Brain pericyte (primary cell): Measurements from ENCODE around the gene BIRC3.

Experiments
- DNase-seq: peaks from one replicate; pipeline ENCODE4 v3.0.0-alpha.2; 2012; ENCODE audit warnings: low read depth, low spot score

Gene BIRC3

DNA sequence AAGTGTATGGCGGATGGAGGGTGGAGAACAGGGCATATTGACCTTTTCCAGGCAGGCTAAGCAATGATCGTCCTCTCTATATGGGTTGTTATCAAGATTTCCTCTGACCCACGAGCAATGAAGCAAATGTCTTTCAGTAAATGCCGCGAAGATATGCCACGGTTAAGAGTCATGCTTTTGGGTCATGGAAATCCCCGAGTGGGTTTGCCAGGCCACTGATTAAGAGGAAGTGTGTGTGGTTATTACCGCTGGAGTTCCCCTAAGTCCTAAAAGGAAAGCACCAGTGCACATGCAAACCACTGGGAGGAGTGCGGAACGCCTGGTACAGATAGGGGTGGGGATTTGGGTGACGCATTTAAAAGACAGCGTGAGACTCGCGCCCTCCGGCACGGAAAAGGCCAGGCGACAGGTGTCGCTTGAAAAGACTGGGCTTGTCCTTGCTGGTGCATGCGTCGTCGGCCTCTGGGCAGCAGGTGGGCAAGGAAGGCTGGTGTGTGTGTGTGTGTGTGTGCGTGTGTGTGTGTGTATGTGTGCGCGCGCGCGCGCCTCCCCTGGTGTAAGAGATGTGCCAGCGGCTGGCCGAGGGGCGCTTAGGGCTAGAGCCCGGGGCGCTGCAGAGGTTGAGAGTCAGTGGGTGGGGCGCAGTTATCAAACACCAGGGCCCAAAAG, at the start of gene BIRC3:
BIRC3 (plus strand) TSS at position 386 of the 669 bp plus-strand sequence. CDS start 7,026 bp downstream, outside the sequence.
- peak; percentile 62 for DNase-seq

DNA sequence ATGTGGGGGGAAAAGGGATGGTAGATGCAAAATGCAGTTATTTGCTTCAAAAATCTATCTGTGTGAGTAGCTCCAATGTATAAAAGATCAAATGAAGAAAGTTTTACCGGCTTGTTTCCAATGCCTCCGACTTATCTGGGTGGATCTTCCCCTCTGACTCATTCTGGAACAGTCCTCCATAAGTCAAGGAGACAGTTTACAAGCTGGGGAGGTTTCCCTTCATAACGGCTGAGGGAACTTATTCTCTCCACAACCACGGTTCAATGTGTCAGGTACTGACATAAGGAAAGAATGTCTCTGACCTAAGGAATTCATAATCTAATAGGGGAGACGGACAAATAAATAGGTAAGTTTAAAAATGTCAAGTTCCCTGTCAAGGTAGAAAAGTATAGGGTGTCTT, 49.7 kb upstream of the BIRC3 start:
- no peak for DNase-seq

DNA sequence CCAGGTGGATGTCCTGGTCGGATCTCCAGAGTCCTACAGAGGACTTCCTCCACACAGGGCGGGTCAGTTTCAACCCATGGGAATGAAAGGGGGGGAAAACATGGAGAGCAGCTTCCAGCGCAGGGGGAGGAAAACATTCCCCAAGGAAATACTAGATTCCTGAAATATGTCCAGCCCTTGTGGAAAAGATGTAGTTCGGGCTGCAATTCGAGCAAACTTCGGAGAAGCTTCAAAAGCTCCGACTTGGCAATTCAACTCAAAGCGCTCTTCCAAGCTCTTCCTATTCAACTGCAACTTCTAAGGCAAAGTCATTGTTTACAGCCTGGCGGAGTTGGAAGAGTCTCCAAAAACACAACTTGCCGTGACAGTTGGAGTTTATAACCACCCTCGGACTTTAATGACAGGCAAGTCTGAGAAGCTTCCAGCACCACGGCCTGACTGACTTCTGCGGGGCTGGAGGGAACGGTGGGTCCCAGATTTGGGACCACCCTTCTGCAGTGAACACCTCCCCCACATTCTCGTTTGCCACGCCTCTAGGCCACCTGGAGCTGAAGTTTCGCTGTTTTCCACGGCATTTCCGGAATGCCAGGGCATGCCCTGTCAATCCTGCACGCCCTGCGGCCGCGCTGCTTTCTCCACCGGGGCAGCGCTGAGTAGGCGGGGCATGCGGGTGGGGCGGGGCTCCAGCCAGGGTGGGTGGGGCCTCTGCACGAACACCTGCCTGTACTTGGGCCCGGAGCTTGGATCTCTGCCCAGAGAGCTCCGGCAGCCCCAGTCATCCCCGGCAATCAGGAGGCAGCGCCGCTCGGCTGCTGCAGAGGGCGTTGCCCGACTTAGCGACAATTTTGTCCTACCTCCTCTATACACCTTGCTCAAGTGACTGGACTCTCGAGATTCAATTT, 49.0 kb upstream of the BIRC3 start:
- no peak for DNase-seq

DNA sequence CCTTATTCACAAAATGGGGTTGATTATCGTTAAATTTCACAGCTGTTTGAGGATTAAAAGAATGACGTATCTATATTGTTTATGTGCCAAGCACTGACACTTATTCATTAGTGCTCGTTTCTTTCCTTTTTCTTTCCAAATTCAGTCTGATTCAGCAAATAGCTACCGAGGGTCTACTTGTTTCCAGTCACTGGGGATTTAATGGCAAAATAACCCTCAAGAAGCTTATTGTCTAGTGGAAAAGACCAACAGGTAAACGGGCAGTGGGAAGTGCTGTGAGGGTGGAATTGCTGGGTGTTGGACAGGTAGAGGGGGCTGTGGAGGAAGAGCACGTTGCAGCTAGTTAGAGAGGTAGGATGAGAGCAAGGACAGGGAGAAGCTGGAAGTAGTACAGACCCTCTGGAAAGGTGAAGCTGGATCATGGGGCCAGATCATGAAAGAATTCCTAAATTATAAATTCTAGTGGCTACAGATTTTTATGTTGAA, 48.3 kb upstream of the BIRC3 start:
- DNase-seq, result no peak

DNA sequence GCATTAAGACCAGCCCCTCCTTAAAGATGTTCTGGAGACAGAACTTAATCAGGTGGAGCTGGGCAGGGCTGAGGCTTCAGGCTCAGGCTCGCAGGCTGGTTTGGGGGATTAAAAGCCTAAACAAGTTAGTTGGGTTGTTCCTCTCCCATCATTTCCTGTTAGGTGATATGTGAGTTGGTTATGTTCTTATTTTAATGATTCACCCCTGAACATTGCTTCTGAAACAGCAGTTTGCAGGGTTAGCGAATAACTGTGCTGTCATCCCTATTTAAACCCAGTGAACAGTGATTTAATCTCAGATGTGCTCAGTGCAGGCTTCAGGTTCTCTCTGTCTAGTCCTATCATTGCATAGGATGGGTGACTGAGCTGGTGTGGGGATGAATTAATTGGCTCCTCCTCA, 47.4 kb upstream of the BIRC3 start:
- DNase-seq, result no peak

DNA sequence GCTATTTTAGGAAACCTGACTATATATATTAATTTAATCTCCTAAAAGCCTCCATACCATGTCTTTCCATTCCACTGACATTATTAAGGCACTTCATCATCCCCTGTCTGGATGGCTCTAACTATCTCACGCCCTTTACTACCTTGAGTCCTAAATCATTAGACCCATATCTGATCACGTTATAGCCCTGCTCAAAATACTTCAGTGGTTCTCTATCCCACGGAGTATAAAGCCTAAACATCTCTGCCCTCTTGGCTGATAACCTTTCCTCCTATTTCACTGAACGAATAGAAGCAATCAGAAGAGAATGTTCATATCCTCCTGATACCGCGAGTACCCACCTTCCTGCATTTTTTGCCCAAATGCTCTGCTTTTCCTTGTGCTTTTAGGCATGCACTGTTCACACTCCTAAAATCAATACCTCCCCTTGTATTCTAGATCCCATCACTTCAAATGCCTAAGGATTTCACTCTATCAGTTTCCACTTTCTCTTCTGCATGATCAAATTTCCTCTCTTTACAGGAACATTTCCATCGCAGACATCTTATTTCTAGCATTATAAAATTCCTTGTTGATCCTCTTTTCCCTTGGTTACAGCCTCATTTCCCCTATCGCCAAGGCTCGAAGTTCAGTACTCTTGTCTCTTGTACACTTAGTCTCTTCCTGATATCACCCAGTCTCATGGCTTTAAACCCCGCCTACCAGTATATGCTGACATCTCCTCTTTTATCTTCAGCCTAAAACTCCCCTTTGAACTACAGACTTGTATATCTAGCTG, 45.0 kb upstream of the BIRC3 start:
- DNase-seq, result no peak

DNA sequence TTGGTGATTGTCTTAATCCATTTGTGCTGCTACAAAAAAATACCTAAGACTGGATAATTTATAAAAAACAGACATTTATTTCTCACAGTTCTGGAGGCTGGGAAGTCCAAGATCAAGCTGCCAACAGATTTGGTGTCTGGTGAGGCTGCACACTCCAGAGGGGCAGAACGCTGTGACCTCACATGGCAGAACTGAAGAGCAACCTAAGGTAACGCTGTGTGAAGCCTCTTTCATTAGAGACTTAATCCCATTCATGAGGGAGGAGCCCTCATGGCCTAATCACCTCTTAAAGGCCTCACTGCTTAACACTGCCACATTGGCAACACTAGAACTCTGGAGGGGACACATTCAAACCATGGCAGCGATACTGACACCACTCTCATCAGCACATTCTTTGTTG, 42.7 kb upstream of the BIRC3 start:
- no peak for DNase-seq

DNA sequence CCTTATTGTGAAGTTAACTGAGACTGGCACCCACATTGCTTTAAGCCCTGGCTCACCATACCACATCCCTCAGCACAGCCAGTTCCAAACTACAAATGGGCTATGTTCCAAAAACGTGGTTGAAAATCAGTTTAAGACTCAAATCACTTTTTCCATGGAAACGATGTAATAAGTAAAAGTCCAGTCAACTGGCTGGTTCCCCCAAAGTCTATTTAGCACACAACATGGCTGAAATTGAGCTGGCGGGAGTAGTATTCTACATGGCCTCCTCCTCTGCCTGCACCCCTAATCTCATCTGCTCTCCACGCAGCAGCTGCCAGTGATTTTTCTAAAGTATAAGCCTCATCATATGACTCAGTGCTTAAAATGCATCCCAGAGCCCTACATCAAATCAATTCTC, 40.9 kb upstream of the BIRC3 start:
- DNase-seq, result no peak

DNA sequence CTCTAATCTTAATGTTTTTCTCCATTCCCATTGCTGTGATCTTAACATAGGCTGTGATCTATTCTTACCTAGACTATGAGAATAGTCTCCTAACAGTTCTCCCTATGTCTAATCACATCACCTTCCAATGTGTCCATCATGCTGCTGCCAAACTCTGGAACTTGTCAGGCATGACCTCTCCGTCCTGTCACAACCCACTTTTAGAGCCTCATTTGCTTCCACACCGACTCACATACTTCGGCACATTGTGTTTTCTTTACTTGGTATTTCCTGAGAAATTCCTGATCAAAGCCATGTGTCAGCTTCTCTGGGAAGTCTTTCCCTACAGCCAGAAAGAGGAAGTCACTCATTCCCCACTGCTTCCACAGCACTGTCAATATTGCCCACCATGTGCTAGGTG, 40.5 kb upstream of the BIRC3 start:
- DNase-seq, result no peak

DNA sequence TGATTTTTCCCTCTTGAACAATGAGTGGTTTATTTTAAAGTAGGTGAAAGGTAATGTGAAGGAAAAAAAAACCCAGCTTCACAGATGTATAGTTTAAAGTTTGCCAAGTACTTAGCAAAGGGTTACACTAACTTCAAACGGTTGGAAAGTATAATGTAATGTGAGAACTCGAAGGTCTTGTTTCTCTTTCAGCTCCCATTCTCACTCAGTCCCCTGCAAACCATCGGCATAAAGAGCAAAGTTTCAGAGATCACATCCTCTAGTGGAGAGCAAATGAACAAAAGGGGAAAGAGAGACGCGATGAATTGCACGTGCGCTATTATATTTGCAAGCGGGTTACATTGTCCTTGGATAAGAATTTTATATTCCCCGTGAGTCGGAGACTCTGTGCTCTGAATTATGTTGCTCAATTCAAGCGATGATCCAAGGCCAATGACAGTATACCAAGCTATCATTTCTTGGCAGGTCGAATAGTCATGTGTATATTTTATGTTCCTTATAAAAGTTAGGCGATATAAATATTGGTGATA, 37.6 kb upstream of the BIRC3 start:
- peak; percentile 53 for DNase-seq

DNA sequence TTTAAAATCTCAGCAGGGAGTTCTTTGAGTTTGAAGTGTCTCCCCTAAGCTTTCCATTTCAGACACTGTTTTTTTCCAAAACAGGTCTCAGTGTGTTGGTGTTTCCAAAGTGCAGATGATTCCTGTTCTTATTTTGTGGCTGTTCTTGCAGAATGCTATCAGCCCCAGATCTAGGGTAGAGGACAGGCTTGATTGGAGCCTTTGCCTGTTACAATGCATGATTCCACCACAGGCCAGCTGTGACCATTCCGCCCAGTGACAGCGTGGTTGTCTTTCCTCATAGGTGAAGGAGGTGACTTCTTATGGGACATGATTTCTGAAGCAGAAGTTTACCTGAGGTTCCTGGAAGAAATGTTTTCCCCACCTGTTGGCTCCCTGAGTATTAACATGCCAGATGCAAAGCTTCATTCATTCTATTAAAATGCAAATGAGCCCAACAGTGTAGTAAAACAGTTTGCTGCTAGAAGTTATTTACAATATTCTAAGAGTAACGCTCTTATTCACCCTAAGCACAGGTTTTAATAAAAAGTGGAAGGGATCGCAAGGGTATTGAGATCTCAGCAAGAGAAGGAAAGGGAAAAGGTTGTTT, 36.9 kb upstream of the BIRC3 start:
- no peak for DNase-seq

DNA sequence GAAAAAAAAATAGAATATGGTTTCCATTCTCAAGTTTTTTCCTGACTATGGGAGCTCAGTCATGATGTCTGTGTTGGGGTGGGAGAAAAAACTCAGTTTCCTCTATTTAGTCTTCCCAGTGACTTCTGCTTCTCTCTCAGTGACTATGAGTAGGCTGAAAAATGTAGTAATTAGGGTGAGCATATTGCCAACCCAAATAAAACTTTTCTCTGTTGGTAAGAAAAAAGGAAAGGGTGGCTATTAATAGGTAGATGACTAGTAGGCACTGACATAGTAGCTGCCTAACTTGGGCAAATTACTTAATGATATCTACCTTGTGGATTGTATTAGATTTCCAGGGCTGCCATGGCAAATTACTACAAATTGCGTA, 34.2 kb upstream of the BIRC3 start:
- DNase-seq, result no peak

DNA sequence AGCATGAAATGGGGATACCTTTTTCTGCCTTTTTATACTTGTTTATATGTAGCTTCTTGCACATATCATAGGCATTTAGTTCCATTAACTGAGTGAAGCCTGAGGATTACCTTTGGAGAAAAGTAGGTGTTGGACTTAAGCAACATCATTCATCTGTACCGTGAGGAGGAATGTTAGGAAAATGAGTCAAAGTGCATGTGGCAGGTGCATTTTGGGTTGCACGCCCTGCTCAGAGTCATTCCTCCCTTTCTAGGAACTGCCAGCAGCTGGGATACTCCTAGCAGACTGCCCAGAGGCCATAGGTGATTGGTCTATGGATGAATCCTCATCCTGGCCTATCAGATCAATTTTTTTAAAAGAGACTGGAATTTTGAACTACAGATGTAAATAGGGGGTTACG, 33.3 kb upstream of the BIRC3 start:
- no peak for DNase-seq

DNA sequence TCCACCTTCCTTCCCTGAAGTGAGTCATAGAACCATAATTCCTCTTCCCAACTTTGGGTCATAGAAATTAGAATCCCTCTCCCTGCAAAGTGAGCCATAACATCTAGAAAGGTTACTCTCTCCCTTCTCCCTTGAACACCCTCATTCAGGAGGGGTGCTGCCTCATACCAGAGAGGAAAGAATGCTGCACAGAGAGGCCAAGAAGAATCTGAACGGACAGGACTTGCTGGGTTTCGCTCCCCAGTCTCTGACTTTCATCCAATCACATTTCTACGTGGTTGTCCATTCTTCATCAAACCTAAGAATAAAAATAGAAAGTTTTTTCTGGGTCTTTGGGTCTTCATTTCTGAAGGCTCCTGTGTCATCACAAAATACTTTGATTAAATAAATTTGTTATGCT, 31.0 kb upstream of the BIRC3 start:
- no peak for DNase-seq

DNA sequence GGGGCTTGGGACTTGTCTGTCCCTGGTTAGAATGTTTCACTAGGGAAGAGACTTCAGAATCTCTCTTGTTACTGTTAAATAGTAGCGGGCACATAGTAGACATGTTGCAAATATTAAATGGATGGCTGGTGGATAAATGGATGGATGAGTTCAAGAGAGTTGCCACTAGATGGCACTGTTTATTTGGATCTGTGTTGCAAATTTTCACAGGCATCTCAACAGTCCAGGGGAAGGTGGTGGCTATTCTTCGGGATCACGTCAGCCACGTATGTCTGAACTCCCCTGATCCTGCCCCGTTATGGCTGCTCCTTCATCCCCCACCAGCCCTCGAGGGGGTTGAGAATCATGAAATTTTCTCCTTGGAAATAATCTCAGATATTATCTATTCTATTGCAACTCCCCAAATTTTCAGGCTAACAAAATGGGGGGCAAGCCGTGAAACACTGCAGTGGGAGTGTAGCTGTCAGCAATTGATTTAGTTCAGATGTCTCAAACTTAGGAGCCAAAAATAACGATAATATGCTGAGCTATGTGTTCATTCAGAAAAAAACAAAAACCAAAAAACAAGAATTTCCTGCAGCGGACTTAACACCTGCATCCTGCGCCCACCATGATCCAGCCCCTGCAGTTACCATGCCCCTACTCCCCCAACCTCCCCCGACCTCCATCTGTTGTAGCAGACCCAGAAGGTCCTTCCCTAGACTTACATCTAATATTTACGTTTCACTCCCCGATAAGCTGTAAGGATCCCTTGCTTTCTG, 29.1 kb upstream of the BIRC3 start:
- DNase-seq, result peak; percentile 41

DNA sequence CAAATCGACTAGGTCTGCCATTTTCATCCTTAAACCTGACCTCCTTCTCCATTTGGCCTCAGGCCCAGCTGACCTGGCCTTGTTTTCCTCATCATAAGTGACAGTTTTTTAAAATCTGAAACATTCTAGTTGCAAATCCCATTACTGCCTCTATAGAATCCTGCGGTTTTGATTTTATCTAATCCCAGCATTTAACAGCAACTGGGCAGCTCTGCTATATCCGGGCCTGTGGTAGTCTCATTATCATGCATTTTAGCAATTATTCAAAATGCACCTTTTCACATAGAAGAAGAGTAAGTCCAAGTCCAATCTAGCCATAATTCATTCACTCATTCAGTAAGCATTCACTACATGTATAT, 28.6 kb upstream of the BIRC3 start:
- no peak for DNase-seq

DNA sequence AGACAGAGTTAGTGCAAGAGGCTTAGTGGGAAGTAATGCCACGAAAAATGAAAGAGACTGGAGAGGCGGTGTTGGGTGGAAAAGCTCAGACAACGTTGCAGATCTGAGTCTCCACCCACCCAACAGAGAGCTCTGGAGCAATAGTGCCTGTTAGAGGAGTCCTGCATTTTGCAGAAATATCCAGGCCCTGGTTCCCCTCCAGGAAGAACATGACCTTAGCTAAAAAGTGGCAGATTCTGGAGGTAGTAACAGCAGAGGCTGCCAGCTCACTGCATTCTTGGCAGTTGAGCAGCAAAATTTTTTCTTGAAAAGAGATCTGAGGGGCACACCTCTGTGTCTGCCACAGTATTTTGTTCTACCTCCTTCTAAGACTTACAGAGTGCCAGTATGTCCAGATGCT, 27.7 kb upstream of the BIRC3 start:
- no peak for DNase-seq

DNA sequence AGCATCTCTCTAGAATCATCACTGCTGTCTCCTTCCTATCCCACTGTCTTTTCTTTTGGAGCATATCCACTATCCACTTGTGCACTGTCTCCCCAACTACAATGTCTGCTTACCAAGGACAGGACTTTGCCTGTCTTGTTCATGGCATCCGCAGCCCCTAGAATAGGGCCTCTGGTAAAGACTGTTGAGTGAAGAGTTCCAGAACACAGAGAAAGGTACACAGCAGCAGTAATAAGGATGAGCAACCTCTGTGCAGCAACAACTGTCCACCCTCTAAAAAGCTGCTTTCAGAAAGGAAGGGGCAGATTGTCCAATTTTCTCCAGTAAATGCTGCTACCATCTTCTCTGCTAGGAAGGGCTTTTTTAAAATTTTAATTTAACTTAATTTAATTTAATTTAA, 25.5 kb upstream of the BIRC3 start:
- no peak for DNase-seq

DNA sequence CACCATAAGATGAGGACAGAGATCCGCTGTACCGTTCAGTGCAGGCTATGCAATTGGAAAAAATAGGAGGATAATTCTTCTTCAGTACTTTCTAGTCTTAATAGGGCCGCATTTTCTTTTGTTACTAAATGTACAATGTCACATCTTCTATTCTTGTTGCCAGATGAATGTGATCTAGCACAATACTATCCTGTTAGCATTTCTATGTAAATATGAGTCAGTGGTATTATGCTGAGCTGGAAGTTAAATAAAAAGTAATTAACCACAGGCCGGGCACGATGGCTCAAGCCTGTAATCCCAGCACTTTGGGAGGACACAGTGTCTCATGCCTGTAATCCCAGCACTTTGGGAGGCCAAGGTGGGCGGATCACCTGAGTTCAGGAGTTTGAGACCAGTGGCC, 24.4 kb upstream of the BIRC3 start:
- DNase-seq, result no peak

DNA sequence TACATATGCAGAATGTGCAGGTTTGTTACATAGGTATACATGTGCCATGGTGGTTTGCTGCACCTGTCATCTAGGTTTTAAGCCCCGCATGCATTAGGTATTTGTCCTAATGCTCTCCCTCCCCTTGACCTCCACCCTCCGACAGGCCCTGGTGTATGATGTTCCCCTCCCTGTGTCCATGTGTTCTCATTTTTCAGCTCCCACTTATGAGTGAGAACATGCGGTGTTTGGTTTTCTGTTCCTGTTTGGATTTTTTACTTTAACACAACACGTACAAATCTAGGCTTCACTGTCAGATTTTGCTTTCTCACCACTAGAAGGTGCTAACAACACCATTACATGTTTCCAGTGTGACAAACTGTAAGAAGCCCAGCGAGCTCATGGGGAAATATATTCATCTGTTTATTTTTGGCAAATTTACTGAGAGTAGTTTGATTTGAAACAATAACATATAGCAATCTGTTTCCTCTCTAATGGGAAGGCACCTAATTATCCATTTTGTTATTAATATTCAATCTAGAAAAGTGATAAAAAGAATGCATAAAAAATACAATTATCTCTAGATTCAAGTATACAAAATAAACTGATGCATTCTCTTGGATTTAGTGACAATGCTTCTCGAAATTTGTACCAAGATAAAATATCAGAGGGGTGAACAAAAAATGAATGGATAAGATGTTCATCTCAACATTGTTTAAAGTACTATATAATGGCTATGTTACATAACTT, 23.2 kb upstream of the BIRC3 start:
- no peak for DNase-seq
